K562 (cell line): ENCODE measurements around the gene POLR3E. TPM values are rescaled to one million over a fixed set of nuclear protein-coding genes. Genes with fewer than 3 reads are reported as not detected.

Experiments used
- HINFP ChIP-seq: fragments of 450-650 bp; conservative IDR thresholded peaks from 2 replicates; pipeline ENCODE4 v1.6.1; 2016; ENCODE audit warnings: missing genetic modification characterization, low read depth, mild to moderate bottlenecking, control low read depth, missing compliant biosample characterization
- HMBOX1 ChIP-seq: sonication (generic); IDR thresholded peaks from 2 replicates; pipeline ENCODE4 v1.6.1; 2016
- NRF1 ChIP-seq, 2 experiments: fragments of 450-650 bp; IDR thresholded peaks in 1 of 2; conservative IDR thresholded peaks in 1 of 2; 2 replicates each; pipeline ENCODE4 v1.6.1; 2014; ENCODE audit warnings: mild to moderate bottlenecking in 2 of 2
- SMARCE1 ChIP-seq: fragments of 450-650 bp; IDR thresholded peaks from 2 replicates; pipeline ENCODE4 v1.7.1; 2016; ENCODE audit warnings: mild to moderate bottlenecking
- TCF15 ChIP-seq: fragments of 250-450 bp; sonication (Bioruptor Pico); IDR thresholded peaks from 2 replicates; pipeline ENCODE4 v1.8.0; 2022; ENCODE audit warnings: moderate library complexity, mild to moderate bottlenecking, inconsistent platforms
- TFAM ChIP-seq: fragments of 250-450 bp; sonication (Bioruptor Pico); conservative IDR thresholded peaks from 2 replicates; pipeline ENCODE4 v1.5.0; 2021; ENCODE audit warnings: mild to moderate bottlenecking, moderate library complexity
- ZBTB40 ChIP-seq, 2 experiments: fragments of 450-650 bp in 1 of 2; sonication (generic) in 1 of 2; formaldehyde crosslinking in 1 of 2; IDR thresholded peaks; 2 replicates each; pipeline versions ENCODE4 v1.7.1 to v1.9.0; 2016 to 2022; ENCODE audit warnings: inconsistent platforms in 1 of 2, mild to moderate bottlenecking in 1 of 2, missing genetic modification reagents in 1 of 2
- ZNF143 ChIP-seq: sonication (generic); formaldehyde crosslinking; IDR thresholded peaks from 2 replicates; pipeline ENCODE4 v1.9.0; 2022; ENCODE audit warnings: mild to moderate bottlenecking, missing genetic modification reagents
- ZNF3 ChIP-seq: fragments of 250-450 bp; sonication (Bioruptor Pico); IDR thresholded peaks from 2 replicates; pipeline ENCODE4 v1.5.0; 2021; ENCODE audit warnings: mild to moderate bottlenecking, moderate library complexity
- polyA plus RNA-seq, 8 experiments: library from polyadenylated mRNA; depleted of rRNA in 4 of 8; stranded (reverse) in 5 of 8; unstranded in 3 of 8; fragments of >200 nt; fragmentation: Nextera tagmentation in 2 of 8; fragmentation: Illumina TruSeq in 1 of 8; extraction: Ambion mirVana in 2 of 8; extraction: Trizol in 1 of 8; gene quantifications; 2 replicates each; pipeline versions ENCODE4 v1.2.1 to v1.2.3, GENCODE V29; 2011 to 2014; ENCODE audit warnings: inconsistent platforms in 1 of 8, missing spikeins in 1 of 8
- total RNA-seq, 7 experiments: library from RNA; depleted of rRNA in 6 of 7; stranded (reverse); fragments of >200 nt in 6 of 7; fragmentation: Illumina TruSeq in 2 of 7; extraction: Trizol in 2 of 7; gene quantifications; 2 replicates each; pipeline versions ENCODE4 v1.2.1 to v1.2.3, GENCODE V29; 2011 to 2021; ENCODE audit warnings: low replicate concordance in 1 of 7
- TF ChIP-seq, protein P1 (sequence below): sonication (generic); formaldehyde crosslinking; IDR thresholded peaks from 2 replicates; pipeline ENCODE4 v1.8.0; 2022; ENCODE audit warnings: missing genetic modification reagents, mild to moderate bottlenecking, borderline replicate concordance

The POLR3E gene
- total and polyA plus RNA-seq, 9 of the 15 experiments (the other 6 are each of a cell fraction or from before 2014, with no cell fraction given) = 17.7 to 151 (median 82.6) TPM

- 0 out of 2 replicates have a peak, but pooled peaks have one; percentile 14 for TF ChIP-seq HINFP (tag)
- no peak for TF ChIP-seq ZNF3 (CRISPR knock-in tag)
- peak; percentile 40; the same call in 1 of the 2 replicates for TF ChIP-seq ZBTB40 (IDR thresholded peaks at IDR 0.05)
- no peak for TF ChIP-seq ZBTB40 (CRISPR knock-in tag; IDR thresholded peaks at IDR 0.05)
- TF ChIP-seq, protein P1, sequence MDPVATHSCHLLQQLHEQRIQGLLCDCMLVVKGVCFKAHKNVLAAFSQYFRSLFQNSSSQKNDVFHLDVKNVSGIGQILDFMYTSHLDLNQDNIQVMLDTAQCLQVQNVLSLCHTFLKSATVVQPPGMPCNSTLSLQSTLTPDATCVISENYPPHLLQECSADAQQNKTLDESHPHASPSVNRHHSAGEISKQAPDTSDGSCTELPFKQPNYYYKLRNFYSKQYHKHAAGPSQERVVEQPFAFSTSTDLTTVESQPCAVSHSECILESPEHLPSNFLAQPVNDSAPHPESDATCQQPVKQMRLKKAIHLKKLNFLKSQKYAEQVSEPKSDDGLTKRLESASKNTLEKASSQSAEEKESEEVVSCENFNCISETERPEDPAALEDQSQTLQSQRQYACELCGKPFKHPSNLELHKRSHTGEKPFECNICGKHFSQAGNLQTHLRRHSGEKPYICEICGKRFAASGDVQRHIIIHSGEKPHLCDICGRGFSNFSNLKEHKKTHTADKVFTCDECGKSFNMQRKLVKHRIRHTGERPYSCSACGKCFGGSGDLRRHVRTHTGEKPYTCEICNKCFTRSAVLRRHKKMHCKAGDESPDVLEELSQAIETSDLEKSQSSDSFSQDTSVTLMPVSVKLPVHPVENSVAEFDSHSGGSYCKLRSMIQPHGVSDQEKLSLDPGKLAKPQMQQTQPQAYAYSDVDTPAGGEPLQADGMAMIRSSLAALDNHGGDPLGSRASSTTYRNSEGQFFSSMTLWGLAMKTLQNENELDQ (CRISPR knock-in tag) = no peak
- TF ChIP-seq NRF1 (conservative IDR thresholded peaks at IDR 0.05 in 1 of 2, IDR thresholded peaks at IDR 0.05 in 1 of 2) = peak; percentile 75 to 78
- TF ChIP-seq HMBOX1 = no peak
- no peak for TF ChIP-seq ZNF143 (CRISPR knock-in tag)
- no peak for TF ChIP-seq TCF15
- no peak for TF ChIP-seq TFAM (CRISPR knock-in tag)
- TF ChIP-seq SMARCE1 = 0 out of 2 replicates have a peak, but pooled peaks have one; percentile 39
Observed at GRCh38 chr16:22374311-22375116, 77.3 kb downstream of the POLR3E start, which contains the start of gene CDR2 (continued).
